Right ventricle myocardium superior (tissue), 1 donor: ENCODE results near the gene TEX11. TPM values are rescaled to one million over a fixed set of nuclear protein-coding genes. Genes with fewer than 3 reads are reported as not detected.
"Not testable (repeated sequence)": the region's sequence is repeated elsewhere in the genome, so short reads cannot be mapped to it uniquely, and the experiment has no call there.

ENCODE experiments used
- ATAC-seq: fragments of 200-7000 bp; cut with Tn5 transposase; one replicate; pipeline ENCODE4 v1.9.1; 2020; ENCODE audit warnings: mild to moderate bottlenecking; ENCODE audit not compliant: poor library complexity
- DNase-seq: peaks from one replicate; pipeline ENCODE4 v3.0.0-alpha.2; 2020
- intact Hi-C: fragments of 100-400 bp; cut with DNase I; formaldehyde crosslinking; loops from one replicate; pipeline ENCODE4 v1.11.2; 2022
- long read RNA-seq: library from polyadenylated mRNA; unstranded; transcript quantifications from one replicate; pipeline ENCODE4 v2.0.0, GENCODE V29; 2021
- total RNA-seq: library from RNA; stranded (reverse); fragmentation: NEBNext Ultra II Directional; extraction: Animal tissue kit (Norgen Biotek cat#: 25700); gene quantifications from one replicate; pipeline ENCODE4 v1.2.1, GENCODE V29; 2021
- donor health status: DM: no; HTN: yes; CAD: no; lungs with severe emphysema.

Gene TEX11
- total RNA-seq = not detected
- long read RNA-seq = 0 reads

- intact Hi-C loops = no loop called here
- no peak for DNase-seq
- no peak for ATAC-seq
These were observed at the start of gene TEX11 for GRCh38 chrX:70908541-70908940. Gene TEX11, minus strand, starts transcription at chrX:70908711. Its CDS starts 922 bp downstream, at chrX:70907789.

GRCh38 chrX:70954871-70955270 is 46.4 kb upstream of the TEX11 start:
- no peak for DNase-seq
- intact Hi-C loops = no loop called here
- no peak for ATAC-seq

GRCh38 chrX:70924294-70924911 is 15.9 kb upstream of the TEX11 start:
- DNase-seq = no peak
- no peak for ATAC-seq

GRCh38 chrX:70922774-70923473 is 14.4 kb upstream of the TEX11 start:
- ATAC-seq (no peak), DNase-seq (no peak)
- intact Hi-C loops = no loop called here

More at GRCh38 chrX:70924294-70924911, 15.9 kb upstream of the TEX11 start:
- intact Hi-C loops = no loop called here

GRCh38 chrX:70921709-70922352 is 13.3 kb upstream of the TEX11 start:
- intact Hi-C loops = no loop called here
- ATAC-seq (no peak), DNase-seq (no peak)

- no peak for DNase-seq
- intact Hi-C loops = no loop called here
- ATAC-seq = no peak
These were observed 8.2 kb upstream of the TEX11 start for GRCh38 chrX:70916754-70917153.

GRCh38 chrX:70907900-70908299 is 611 bp downstream of the TEX11 start:
- ATAC-seq = no peak
- no peak for DNase-seq
- intact Hi-C loops = no loop called here

GRCh38 chrX:70901465-70901864 is 7.0 kb downstream of the TEX11 start:
- DNase-seq (no peak), ATAC-seq (no peak)
- intact Hi-C loops = no loop called here

- intact Hi-C loops, ATAC-seq, DNase-seq: not testable (repeated sequence)
These were observed 18.1 kb downstream of the TEX11 start for GRCh38 chrX:70890441-70890840.

GRCh38 chrX:70878902-70879301 is 29.6 kb downstream of the TEX11 start:
- DNase-seq (no peak), ATAC-seq (no peak)
- intact Hi-C loops = no loop called here

- ATAC-seq (no peak), DNase-seq (no peak)
- intact Hi-C loops = no loop called here
These were observed 56.2 kb downstream of the TEX11 start for GRCh38 chrX:70852294-70852693.

- intact Hi-C loops, ATAC-seq, DNase-seq: not testable (repeated sequence)
These were observed 64.4 kb downstream of the TEX11 start for GRCh38 chrX:70844081-70844480.

- ATAC-seq, intact Hi-C loops, DNase-seq: not testable (repeated sequence)
These were observed 64.9 kb downstream of the TEX11 start for GRCh38 chrX:70843620-70844019.

- intact Hi-C loops = no loop called here
These were observed 73.9 kb downstream of the TEX11 start for GRCh38 chrX:70834589-70834988.

GRCh38 chrX:70826715-70827114 is 81.8 kb downstream of the TEX11 start:
- ATAC-seq (no peak), DNase-seq (no peak)
- intact Hi-C loops = no loop called here

More at GRCh38 chrX:70834589-70834988, 73.9 kb downstream of the TEX11 start:
- DNase-seq = no peak
- no peak for ATAC-seq

- DNase-seq (no peak), ATAC-seq (no peak)
- intact Hi-C loops = no loop called here
These were observed 83.1 kb downstream of the TEX11 start for GRCh38 chrX:70825366-70825765.

- intact Hi-C loops = no loop called here
- ATAC-seq (no peak), DNase-seq (no peak)
These were observed 99.3 kb downstream of the TEX11 start for GRCh38 chrX:70808942-70809940.

- no peak for ATAC-seq
- no peak for DNase-seq
- intact Hi-C loops = no loop called here
These were observed 102.4 kb downstream of the TEX11 start for GRCh38 chrX:70806081-70806480.

- intact Hi-C loops, ATAC-seq: not testable (repeated sequence)
These were observed 111.8 kb downstream of the TEX11 start for GRCh38 chrX:70796742-70797141.

More at GRCh38 chrX:70796742-70797141, 111.8 kb downstream of the TEX11 start:
- not testable (repeated sequence) for DNase-seq
